Thyroid gland (tissue), 4 donors: ENCODE measurements around the gene GPR160. TPM values are rescaled to one million over a fixed set of nuclear protein-coding genes. Genes with fewer than 3 reads are reported as not detected.

Experiments used
- DNase-seq, 2 donors: peaks; one replicate each; pipeline ENCODE4 v3.0.0-alpha.2; 2019
- H3K27ac ChIP-seq, 3 donors: fragments of 200-600 bp; sonication (generic); 1 replicate in 2 of 3; 2 replicates in 1 of 3; pipeline ENCODE4 v1.5.1; 2016 to 2019; ENCODE audit warnings: mild to moderate bottlenecking in 1 of 3, moderate library complexity in 1 of 3
- H3K27me3 ChIP-seq: fragments of 200-600 bp; sonication (generic); one replicate; pipeline ENCODE4 v1.5.1; 2019
- H3K36me3 ChIP-seq, 2 donors: fragments of 200-600 bp; sonication (generic); one replicate each; pipeline ENCODE4 v1.5.1; 2016 to 2019
- H3K4me1 ChIP-seq, 2 donors: fragments of 200-600 bp; sonication (generic); one replicate each; pipeline ENCODE4 v1.5.1; 2017 to 2019
- H3K4me3 ChIP-seq, 3 donors: fragments of 200-600 bp; sonication (generic); replicated peaks in 1 of 3; 1 replicate in 2 of 3; 2 replicates in 1 of 3; pipeline ENCODE4 v1.5.1; 2016; ENCODE audit warnings: mild to moderate bottlenecking in 1 of 3
- H3K9me3 ChIP-seq: fragments of 200-600 bp; sonication (generic); one replicate; pipeline ENCODE4 v1.5.1; 2017
- POLR2A ChIP-seq, 2 donors: fragments of 450-650 bp; IDR thresholded peaks; one replicate each; pipeline ENCODE4 v1.6.1; 2017; ENCODE audit warnings: antibody characterized with exemption in 2 of 2, mild to moderate bottlenecking in 2 of 2, moderate library complexity in 1 of 2
- WGBS, 2 donors: methylation state at CpG; one replicate each; pipeline ENCODE4 v1.1.5; 2017; 5-methylcytosine and 5-hydroxymethylcytosine counted together
- intact Hi-C: fragments of 100-400 bp; cut with DNase I; formaldehyde crosslinking; loops from one replicate; pipeline ENCODE4 v1.15.1; 2023
- total RNA-seq, 4 donors: library from RNA; depleted of rRNA; stranded (reverse); fragments of >200 nt; gene quantifications; one replicate each; pipeline ENCODE4 v1.2.3, GENCODE V29; 2016
- TF ChIP-seq, protein P1 (sequence below), 6 experiments: fragments of 200-600 bp in 3 of 6; fragments of 450-650 bp in 3 of 6; sonication (generic) in 3 of 6; IDR thresholded peaks; one replicate each; pipeline ENCODE4 v1.5.1; 2016 to 2019; ENCODE audit warnings: antibody characterized with exemption in 6 of 6, mild to moderate bottlenecking in 2 of 6, inconsistent platforms in 1 of 6, moderate library complexity in 1 of 6

The GPR160 gene
- total RNA-seq, 4 donors from 2014 or later = 9.3 to 17.5 (median 10.1) TPM

DNA sequence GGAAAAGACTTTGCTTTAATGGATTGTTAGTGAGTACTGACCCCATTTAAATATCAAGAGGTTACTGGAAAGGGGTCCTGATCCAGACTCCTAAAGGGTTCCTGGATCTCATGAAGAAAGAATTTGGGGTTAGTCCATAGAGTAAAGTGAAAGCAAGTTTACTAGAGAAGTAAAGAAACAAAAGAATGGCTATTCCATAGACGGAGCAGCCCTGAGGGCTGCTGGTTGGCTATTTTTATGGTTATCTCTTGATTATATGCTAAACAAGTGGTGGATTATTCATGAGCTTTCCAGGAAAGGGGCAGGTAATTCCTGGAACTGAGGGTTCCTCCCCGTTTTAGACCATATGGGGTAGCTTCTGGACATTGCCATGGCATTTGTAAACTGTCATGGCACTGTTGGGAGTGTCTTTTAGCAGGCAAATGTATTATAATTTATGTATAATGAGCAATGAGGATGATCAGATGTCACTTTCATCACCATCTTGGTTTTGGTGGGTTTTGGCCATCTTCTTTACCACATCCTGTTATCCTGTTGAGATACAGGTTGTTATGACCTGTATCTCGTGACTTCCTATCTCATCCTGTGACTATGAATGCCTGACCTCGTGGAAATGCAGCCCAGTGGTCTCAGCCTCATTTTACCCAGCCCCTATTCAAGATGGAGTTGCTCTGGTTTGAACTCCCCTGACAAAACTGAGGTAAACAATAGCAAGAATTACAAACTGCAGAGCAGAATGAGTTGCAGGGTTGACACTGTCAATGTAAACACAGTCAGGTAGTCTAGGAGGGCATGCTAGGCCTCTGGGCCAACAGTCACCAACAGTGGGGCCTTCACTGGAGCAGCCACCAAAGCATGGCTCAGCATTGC, 10.3 kb upstream of the GPR160 start:
- no peaks in the 10 kb centered on the region for H3K4me1 ChIP-seq
- WGBS, 2 donors = 83 to 87% methylated on average over 4 of the region's 4 CpGs
- no peak for DNase-seq
- intact Hi-C loops = no loop called here
- no peak for TF ChIP-seq POLR2A (IDR thresholded peaks at IDR 0.05)
- TF ChIP-seq, protein P1, sequence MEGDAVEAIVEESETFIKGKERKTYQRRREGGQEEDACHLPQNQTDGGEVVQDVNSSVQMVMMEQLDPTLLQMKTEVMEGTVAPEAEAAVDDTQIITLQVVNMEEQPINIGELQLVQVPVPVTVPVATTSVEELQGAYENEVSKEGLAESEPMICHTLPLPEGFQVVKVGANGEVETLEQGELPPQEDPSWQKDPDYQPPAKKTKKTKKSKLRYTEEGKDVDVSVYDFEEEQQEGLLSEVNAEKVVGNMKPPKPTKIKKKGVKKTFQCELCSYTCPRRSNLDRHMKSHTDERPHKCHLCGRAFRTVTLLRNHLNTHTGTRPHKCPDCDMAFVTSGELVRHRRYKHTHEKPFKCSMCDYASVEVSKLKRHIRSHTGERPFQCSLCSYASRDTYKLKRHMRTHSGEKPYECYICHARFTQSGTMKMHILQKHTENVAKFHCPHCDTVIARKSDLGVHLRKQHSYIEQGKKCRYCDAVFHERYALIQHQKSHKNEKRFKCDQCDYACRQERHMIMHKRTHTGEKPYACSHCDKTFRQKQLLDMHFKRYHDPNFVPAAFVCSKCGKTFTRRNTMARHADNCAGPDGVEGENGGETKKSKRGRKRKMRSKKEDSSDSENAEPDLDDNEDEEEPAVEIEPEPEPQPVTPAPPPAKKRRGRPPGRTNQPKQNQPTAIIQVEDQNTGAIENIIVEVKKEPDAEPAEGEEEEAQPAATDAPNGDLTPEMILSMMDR (IDR thresholded peaks at IDR 0.05) = no peak
- no peaks in the 10 kb centered on the region for H3K9me3 ChIP-seq
- no peak overlapping the region for H3K4me3 ChIP-seq
- H3K27me3 ChIP-seq = no peaks in the 10 kb centered on the region
- no peak overlapping the region for H3K27ac ChIP-seq
- no peaks in the 10 kb centered on the region for H3K36me3 ChIP-seq

DNA sequence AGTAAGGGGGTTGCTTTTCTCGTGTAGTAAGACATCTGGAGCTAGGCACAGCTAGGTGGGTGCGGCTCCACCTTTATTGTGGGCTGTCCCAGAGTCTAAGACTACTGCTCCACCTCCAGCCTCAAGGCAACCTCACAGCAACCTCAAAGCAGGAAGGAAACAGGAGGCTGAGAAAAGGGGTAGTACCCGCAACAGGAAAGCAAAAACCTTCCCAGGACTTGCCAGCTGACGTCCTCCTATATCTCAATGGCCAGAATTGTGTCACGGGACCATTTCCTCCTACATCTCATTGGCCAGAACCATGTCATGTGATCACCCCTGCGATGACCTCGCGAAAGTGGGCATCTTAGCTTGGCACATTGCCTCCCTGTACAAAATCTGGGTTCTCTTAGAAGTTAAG, 4.3 kb upstream of the GPR160 start:
- TF ChIP-seq POLR2A (IDR thresholded peaks at IDR 0.05) = no peak
- TF ChIP-seq, protein P1 (IDR thresholded peaks at IDR 0.05) = no peak
- DNase-seq = no peak
- Histone ChIP-seq H3K4me1 (peaks cover 4 to 6% of the 10 kb centered on the region in 2 donors), H3K36me3 (no peaks in the 10 kb centered on the region), H3K27ac (no peak overlapping the region), H3K9me3 (no peaks in the 10 kb centered on the region), H3K4me3 (no peak overlapping the region), H3K27me3 (no peaks in the 10 kb centered on the region)
- WGBS, 2 donors = 85 to 90% methylated on average over 8 of the region's 8 CpGs
- intact Hi-C loops = no loop called here

DNA sequence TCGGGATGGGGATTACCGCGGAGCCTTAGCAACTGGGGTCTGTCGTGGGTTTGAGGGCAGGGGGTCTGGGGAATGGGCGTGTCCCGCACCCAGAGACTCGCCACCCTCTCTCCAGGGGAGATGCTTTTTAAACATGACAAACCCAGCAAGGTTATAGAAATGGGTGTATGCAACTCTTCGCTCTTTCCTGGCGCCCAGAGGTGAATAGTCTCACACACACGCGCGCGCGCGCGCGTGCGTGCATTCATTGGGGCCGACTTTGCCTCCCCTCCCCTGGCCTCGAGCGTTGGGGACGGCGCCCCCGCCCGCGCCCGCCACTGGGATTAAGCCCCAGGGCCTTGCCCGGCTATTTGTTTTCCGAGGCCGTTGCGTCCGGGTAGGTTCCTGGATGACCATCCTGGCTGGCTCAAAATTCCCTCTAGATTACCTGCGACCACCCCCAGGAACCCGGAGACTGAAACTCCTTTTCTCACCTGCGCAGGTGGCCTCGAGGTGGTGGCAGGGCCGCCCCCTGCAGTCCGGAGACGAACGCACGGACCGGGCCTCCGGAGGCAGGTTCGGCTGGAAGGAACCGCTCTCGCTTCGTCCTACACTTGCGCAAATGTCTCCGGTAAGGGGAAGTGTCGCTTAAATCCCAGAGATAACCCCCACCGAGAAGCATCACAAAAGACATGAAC, 777 bp downstream of the GPR160 start:
- peak overlapping the region in 2 of 3 donors; percentile 9 to 52 for H3K27ac ChIP-seq
- no peaks in the 10 kb centered on the region for H3K36me3 ChIP-seq
- H3K4me3 ChIP-seq = peak overlapping the region; percentile 7 to 60 (median 30)
- TF ChIP-seq, protein P1 (IDR thresholded peaks at IDR 0.05) = peak in 4 of 6 experiments; percentile 19 to 37 (median 30)
- TF ChIP-seq POLR2A (IDR thresholded peaks at IDR 0.05) = no peak
- DNase-seq = peak; percentile 51
- WGBS, 2 donors = 9 to 12% methylated on average over 26 to 37 of the region's 51 CpGs
- no peaks in the 10 kb centered on the region for H3K27me3 ChIP-seq
- H3K9me3 ChIP-seq = no peaks in the 10 kb centered on the region
- peaks cover 6 to 8% of the 10 kb centered on the region in 2 donors for H3K4me1 ChIP-seq
- intact Hi-C loops = no loop called here

DNA sequence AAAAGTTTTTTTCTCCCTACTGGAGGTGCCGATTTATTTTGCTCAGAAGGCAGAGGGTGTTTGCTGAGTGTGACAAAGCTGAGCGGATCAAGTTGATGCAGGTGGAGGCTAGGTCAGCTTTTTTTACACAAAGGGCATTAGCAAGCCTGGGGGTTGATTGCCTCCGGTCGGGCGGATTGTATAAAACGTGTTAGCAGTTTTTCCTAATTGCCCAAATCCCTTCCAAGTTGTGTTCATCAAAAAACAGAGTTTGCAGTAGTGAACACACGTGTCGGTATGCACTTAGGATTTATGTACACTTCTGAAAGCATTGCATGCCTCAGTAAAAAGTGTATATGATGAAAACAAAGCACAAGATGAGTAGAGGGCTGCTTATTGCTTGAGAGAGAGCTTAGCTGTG, 2.6 kb downstream of the GPR160 start:
- no peak overlapping the region for H3K4me3 ChIP-seq
- 43 to 55% methylated on average over 8 of the region's 8 CpGs for WGBS, 2 donors

More for the DNA sequence above, 2.6 kb downstream of the GPR160 start:
- Histone ChIP-seq H3K27me3 (no peaks in the 10 kb centered on the region), H3K4me1 (peaks cover 6 to 8% of the 10 kb centered on the region in 2 donors), H3K36me3 (no peaks in the 10 kb centered on the region), H3K27ac (no peak overlapping the region), H3K9me3 (no peaks in the 10 kb centered on the region)
- intact Hi-C loops = no loop called here
- no peak for DNase-seq
- TF ChIP-seq, protein P1 (IDR thresholded peaks at IDR 0.05) = no peak
- TF ChIP-seq POLR2A (IDR thresholded peaks at IDR 0.05) = no peak
